ENCODE measurements around the gene MARCHF5.
A peak's percentile ranks its signal among the peaks of the same experiment; 100 is the strongest.

Gene MARCHF5, protein sequence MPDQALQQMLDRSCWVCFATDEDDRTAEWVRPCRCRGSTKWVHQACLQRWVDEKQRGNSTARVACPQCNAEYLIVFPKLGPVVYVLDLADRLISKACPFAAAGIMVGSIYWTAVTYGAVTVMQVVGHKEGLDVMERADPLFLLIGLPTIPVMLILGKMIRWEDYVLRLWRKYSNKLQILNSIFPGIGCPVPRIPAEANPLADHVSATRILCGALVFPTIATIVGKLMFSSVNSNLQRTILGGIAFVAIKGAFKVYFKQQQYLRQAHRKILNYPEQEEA

DNA sequence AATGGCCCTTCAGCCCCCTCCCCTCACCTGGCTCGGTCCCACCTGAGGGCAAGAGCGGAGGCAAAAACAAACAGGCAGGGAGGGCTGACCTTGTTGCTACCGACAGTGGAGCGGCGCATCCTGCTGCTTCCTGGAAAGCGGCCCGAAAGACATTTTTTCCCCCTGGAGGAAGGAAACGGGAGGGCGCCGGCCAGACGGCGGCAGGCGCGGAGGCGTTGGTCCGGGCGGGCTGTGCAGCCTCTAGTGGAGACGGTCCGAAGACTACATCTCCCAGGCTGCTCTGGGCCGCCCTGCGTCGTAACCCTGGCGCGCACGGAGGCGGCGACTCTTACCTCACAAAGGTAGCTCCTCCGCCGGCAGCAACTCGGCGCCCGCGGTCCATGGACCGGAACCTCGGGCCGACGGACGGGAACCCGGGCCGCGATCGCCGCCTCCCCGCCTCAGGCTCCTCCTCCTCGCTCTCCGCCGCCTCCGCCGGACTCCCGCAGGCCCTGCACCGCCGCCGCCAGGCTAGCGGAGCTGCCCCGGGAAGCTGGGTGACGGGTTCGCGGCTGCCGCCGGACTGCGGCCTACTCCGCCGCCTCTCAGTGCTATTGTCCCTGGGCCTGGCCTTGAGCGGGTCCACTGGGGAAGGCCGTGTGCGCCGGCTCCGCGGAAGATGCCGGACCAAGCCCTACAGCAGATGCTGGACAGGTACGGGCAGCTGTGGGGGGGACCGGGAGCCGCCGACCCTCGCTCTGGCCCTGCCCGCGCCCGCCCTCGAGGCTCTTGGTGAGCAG is at the start of gene MARCHF5, which contains the start of gene CPEB3:
MARCHF5 (plus strand) TSS at position 331 of the 779 bp plus-strand sequence; CDS start at position 659, 328 bp downstream.
CPEB3 (minus strand) TSS at position 242 of the 779 bp plus-strand sequence. CDS start 50,728 bp downstream, outside the sequence.
- Mint-ChIP-seq H3K27ac (peak within 1 kb of the TSS; percentile 83), H3K4me3 (peak within 1 kb of the TSS; percentile 89), H3K27me3 (no peaks in the 10 kb centered on the region), H3K4me1 (peaks cover 28% of the 10 kb centered on the region), H3K36me3 (ENCODE audit: low read depth) (peaks cover 8% of the 10 kb centered on the region), H3K9me3 (no peaks in the 10 kb centered on the region)
- ATAC-seq (peak; percentile 100), DNase-seq (peak; percentile 91)

DNA sequence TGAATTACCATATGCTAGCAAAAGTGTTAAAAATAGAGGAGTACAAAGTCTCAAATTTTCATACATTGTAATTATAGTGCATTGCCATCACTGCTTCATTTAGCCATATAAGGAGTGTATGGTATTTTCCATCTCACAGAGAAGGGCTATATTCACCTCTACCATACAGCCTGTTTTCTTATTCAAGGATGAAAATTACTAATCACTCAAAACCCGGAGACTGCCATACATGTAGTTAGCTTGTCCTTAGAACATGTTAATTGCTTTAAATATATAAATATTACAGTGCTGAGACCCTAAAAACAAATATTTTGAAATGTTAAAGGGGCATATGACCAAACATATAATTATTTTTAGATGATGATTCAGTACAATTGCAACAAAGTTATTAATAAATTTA is 49.5 kb upstream of the MARCHF5 start:
- DNase-seq (no peak), ATAC-seq (no peak)
- H3K9me3 Mint-ChIP-seq: no peaks in the 10 kb centered on the region
- no peaks in the 10 kb centered on the region for H3K36me3 Mint-ChIP-seq (ENCODE audit: low read depth)
- H3K27me3 Mint-ChIP-seq: peaks cover 14% of the 10 kb centered on the region
- peak overlapping the region; percentile 89 for H3K4me3 Mint-ChIP-seq
- no peak overlapping the region for H3K27ac Mint-ChIP-seq
- H3K4me1 Mint-ChIP-seq: peaks cover 40% of the 10 kb centered on the region

DNA sequence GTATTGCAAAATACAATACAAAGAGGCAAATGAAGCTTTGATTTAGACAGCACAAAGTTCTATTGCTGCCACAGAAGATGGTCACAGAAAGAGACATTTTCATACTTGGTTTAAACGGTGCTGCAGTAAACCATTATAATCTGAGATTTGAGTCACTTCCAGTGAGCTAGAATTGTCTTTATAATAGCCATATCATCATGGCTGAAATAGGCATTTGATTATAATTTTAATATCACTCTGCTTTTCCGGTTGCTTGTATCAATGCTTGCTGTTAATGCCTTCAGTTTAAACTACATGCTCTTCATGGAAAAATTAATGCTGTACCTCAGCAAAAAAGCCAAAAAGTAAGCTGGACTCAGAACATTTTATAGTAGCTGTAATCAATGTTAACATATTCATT is 48.6 kb upstream of the MARCHF5 start:
- Mint-ChIP-seq H3K4me1 (peaks cover 40% of the 10 kb centered on the region), H3K9me3 (no peaks in the 10 kb centered on the region)

DNA sequence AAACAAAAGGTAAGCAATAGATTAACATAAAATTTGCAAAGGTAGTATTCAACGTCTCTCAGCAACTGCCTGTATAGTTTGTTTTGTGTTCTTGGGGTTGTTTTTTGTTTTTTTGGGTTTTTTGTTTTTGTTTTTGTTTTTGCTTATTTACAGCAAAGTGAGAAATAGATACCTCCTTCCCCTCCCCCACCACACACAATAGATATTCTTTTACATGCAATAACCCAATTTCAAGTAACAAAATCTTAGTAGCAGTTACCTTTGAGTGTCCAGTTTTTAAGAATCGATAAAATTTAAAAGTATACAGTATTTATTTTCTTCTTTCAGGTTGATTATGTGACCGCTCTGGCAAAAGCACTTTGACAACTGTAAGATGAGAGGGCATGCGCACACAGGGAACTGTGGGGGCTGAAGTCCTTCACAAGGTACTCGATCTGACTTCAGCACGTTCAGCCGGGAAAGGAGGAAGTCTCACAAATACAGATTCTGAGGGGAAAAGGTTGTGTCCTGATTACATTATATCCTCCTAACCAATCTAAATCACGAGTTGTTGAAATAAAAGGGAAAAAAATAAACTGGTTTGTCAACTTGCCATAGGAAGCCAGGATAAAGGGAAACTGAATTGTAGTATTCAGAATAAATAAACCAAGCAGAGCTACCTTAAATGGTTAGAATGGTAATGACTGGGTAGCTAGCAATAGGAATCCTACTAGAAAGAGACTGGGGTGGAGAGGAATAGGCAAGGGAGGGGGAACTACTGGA is 47.9 kb upstream of the MARCHF5 start:
- peak; percentile 22 for DNase-seq
- H3K27ac Mint-ChIP-seq: peak overlapping the region; percentile 13

More for the DNA sequence above, 48.6 kb upstream of the MARCHF5 start:
- Mint-ChIP-seq H3K27me3 (peaks cover 14% of the 10 kb centered on the region), H3K27ac (no peak overlapping the region), H3K4me3 (peak overlapping the region; percentile 68), H3K36me3 (ENCODE audit: low read depth) (no peaks in the 10 kb centered on the region)
- DNase-seq (no peak), ATAC-seq (no peak)

DNA sequence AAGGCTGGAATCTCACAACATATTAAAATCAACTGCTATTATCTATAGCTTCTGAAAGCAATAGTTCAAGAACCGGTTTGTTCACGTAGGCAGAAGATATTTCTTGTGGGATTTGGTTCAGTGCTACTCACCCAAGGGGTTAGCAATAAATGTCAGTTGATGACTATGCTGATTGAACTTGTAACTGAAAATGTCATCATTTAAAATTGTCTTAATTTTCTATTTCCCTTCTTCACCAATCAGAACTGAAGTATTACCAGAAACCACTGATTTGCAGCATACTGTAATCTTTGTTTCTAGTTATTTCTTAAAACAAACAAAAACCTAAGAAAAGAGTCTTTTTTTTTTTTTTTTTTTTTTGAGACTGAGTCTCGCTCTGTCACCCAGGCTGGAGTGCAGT is 46.2 kb upstream of the MARCHF5 start:
- H3K27me3 Mint-ChIP-seq: peaks cover 3% of the 10 kb centered on the region
- ATAC-seq: peak; percentile 51
- no peak overlapping the region for H3K27ac Mint-ChIP-seq
- DNase-seq: no peak
- no peaks in the 10 kb centered on the region for H3K9me3 Mint-ChIP-seq
- H3K4me3 Mint-ChIP-seq: no peak overlapping the region
- H3K4me1 Mint-ChIP-seq: peaks cover 27% of the 10 kb centered on the region
- H3K36me3 Mint-ChIP-seq (ENCODE audit: low read depth): no peaks in the 10 kb centered on the region

More for the DNA sequence above, 47.9 kb upstream of the MARCHF5 start:
- Mint-ChIP-seq H3K27me3 (peaks cover 12% of the 10 kb centered on the region), H3K4me3 (peak overlapping the region; percentile 68), H3K36me3 (ENCODE audit: low read depth) (no peaks in the 10 kb centered on the region), H3K9me3 (no peaks in the 10 kb centered on the region), H3K4me1 (peaks cover 39% of the 10 kb centered on the region)
- peak; percentile 63 for ATAC-seq

DNA sequence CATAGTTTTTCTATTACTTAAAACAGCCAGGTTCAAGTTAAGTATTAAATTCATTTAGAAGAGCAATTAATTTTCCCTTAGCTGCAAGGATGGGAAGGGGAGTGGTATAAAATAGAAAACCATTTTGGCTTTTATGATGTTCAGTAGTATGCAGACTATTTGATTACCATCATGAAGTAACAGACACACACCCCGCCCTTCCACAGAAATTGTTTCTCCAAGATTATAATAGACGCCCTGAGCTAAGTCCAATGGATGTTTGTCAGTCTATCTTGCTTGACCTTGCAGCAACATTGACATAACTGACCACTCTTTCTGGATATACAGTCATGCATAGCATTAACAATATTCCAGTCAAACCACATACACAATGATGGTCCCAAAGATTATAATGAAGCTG is 42.4 kb upstream of the MARCHF5 start:
- H3K27me3 Mint-ChIP-seq: no peaks in the 10 kb centered on the region
- H3K4me1 Mint-ChIP-seq: peaks cover 4% of the 10 kb centered on the region
- H3K36me3 Mint-ChIP-seq (ENCODE audit: low read depth): no peaks in the 10 kb centered on the region
- no peak overlapping the region for H3K4me3 Mint-ChIP-seq
- ATAC-seq (no peak), DNase-seq (no peak)
- H3K27ac Mint-ChIP-seq: no peak overlapping the region
- no peaks in the 10 kb centered on the region for H3K9me3 Mint-ChIP-seq

DNA sequence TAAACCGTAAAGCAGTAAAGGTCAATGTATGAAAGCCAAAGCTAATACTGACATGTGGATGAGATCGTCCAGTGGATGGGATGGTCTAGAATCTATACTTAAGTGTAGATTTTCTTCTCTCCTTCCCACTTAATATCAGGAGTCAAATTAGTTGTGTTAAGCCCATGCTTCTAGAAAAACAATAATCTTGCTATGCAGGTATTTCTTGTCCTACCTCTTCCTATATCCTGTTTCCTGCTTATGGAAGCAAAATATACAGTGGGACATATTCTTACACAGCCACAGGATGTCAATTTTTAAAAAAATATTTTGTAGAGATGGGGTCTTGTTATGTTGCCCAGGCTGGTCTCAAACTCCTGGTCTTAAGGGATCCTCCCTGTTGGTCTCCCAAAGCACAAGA is 27.6 kb upstream of the MARCHF5 start:
- Mint-ChIP-seq H3K27ac (no peak overlapping the region), H3K4me1 (peaks cover 9% of the 10 kb centered on the region), H3K4me3 (no peak overlapping the region), H3K36me3 (ENCODE audit: low read depth) (peaks cover 2% of the 10 kb centered on the region), H3K9me3 (no peaks in the 10 kb centered on the region), H3K27me3 (no peaks in the 10 kb centered on the region)
- no peak for ATAC-seq
- no peak for DNase-seq

DNA sequence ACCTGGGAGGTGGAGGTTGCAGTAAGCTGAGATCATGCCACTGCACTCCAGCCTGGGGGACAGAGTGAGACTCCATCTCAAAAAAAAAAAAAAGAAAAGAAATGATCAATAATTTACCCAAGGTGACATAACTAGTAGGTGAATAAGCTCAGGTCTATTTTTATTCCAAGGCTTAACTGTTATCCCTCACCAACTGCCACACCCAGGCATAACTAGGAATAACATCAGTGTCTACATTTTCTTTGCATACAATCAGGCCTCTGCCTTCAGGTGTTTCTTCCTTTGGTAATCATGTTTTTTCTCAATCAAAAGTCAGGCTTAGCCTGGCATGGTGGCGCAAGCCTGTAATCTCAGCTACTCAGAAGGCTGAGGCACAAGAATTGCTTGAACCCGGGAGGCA is 26.7 kb upstream of the MARCHF5 start:
- Mint-ChIP-seq H3K9me3 (no peaks in the 10 kb centered on the region), H3K36me3 (ENCODE audit: low read depth) (peaks cover 2% of the 10 kb centered on the region), H3K4me1 (peaks cover 12% of the 10 kb centered on the region), H3K4me3 (no peak overlapping the region), H3K27ac (no peak overlapping the region), H3K27me3 (no peaks in the 10 kb centered on the region)
- ATAC-seq: no peak
- DNase-seq: no peak

DNA sequence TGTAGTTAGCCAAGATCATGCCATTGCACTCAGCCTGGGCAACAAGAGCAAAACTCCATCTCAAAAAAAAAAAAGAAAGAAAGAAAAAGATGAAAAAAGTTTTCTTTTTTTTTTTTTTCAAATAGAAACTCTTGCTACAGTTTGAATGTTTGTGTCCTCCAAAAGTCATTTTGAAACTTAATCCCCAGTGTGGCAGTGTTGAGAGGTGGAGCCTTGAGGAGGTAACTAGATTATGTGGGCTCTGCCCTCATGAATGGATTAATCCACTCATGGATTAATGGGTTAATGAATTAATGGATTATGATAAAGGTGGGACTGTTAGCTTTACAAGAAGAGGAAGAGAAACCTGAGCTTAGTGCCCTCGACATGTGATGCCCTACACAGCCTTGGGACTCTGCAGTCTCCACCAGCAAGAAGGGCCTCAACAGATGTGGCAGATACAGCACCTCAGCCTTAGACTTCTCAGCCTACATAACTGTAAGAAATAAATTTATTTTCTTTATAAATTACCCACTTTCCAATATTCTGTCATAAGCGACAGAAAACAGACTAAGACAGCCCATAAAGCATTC is 25.2 kb upstream of the MARCHF5 start:
- Mint-ChIP-seq H3K4me1 (peaks cover 12% of the 10 kb centered on the region), H3K27ac (no peak overlapping the region), H3K27me3 (no peaks in the 10 kb centered on the region), H3K9me3 (no peaks in the 10 kb centered on the region), H3K4me3 (no peak overlapping the region), H3K36me3 (ENCODE audit: low read depth) (peaks cover 5% of the 10 kb centered on the region)
- ATAC-seq: no peak
- no peak for DNase-seq

DNA sequence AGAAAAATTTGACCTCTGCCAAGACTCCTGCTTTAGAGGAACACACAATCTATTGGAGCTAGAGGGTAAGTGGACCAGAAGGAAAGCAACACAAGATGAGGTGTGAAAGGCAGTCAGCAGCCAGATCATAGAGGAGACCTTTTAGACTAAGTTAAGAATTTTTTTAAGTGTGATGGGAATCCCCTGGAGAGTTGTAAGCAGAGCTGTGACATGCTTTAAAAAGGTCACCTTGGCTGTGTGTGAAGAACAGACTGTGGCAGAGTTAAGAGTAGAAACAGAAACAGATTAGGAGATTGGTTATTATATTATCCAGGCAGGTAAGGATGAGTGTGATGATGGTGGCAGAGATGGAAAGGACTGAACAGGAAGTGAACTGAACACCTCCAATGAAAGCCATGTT is 23.6 kb upstream of the MARCHF5 start:
- H3K27ac Mint-ChIP-seq: no peak overlapping the region
- H3K27me3 Mint-ChIP-seq: no peaks in the 10 kb centered on the region
- H3K4me3 Mint-ChIP-seq: no peak overlapping the region
- H3K36me3 Mint-ChIP-seq (ENCODE audit: low read depth): peaks cover 5% of the 10 kb centered on the region
- no peak for DNase-seq
- H3K4me1 Mint-ChIP-seq: peaks cover 12% of the 10 kb centered on the region
- peak; percentile 99 for ATAC-seq
- H3K9me3 Mint-ChIP-seq: no peaks in the 10 kb centered on the region

DNA sequence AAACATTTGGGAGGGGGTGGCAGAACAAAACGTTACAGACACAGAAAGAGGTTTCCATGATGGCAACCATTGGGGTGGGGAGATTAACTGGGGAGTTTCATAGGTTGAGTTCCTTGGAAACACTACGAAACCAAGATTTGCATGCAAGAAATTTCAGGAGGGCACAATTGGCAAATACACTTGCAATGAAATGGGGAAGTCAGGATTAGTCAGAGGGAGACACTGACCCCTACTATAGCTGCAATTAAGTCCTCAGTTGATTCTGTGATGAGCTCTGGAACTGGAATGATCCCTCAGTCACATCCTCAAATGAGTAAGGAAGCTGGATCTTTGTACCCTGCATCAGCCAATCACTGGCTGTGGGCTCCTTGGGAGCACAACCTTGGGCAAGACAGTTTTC is 22.2 kb upstream of the MARCHF5 start:
- Mint-ChIP-seq H3K4me3 (no peak overlapping the region), H3K36me3 (ENCODE audit: low read depth) (peaks cover 5% of the 10 kb centered on the region), H3K27ac (no peak overlapping the region), H3K4me1 (peaks cover 12% of the 10 kb centered on the region), H3K27me3 (no peaks in the 10 kb centered on the region), H3K9me3 (no peaks in the 10 kb centered on the region)
- DNase-seq: no peak
- ATAC-seq: no peak

DNA sequence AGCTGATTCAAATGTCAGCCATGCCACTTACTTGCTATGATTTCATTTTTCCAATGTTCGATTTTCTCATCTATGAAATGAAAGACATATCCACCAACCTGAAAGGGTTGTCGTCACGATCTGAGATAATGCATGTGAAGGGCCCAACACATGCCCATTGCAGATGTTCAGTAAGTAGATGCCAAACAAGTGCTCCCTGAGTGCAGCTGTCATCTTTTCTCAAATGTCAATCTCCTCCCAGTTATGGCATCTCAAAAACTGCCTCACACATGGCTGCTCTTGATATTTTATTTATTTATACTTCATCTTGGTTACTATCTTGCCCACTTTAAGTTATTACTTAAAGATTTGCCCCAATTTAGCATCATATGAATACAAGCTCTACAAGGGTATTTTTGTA is 16.9 kb upstream of the MARCHF5 start:
- Mint-ChIP-seq H3K4me3 (no peak overlapping the region), H3K27me3 (no peaks in the 10 kb centered on the region), H3K4me1 (no peaks in the 10 kb centered on the region), H3K27ac (no peak overlapping the region), H3K36me3 (ENCODE audit: low read depth) (peaks cover 3% of the 10 kb centered on the region), H3K9me3 (no peaks in the 10 kb centered on the region)
- DNase-seq (no peak), ATAC-seq (no peak)

DNA sequence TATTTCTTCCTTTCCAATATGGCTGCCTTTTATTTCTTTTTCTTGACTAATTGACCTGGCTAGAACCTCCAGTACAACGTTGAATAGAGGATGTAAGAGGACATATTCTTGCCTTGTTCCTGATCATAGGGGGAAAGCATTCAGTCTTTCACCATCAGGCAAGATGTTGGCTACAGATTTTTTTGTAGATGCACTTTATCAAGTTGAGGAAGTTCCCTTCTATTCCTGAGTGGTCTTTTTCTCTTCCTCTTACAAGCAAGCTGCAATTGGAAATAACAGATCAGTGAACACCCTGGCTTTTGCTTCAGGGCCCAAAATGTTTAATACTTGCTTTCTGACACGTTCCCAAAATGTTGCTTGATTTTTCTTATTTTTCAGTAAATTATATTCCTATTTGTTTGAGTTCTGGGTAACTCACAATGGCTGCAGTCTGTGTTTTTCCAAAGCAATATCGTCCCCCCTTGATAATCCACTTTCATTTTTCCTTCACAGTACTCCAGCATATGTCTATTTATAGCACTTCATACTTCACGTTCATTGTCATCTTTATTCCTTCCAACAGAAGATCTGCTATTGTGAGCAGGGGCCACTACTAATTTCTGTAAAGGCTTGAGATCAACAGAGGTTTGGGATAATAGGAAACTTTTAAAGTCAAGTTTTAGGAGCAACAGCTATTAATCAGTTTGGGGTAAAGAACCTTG is 11.8 kb upstream of the MARCHF5 start:
- H3K4me3 Mint-ChIP-seq: no peak overlapping the region
- no peak for DNase-seq
- no peak for ATAC-seq
- H3K27ac Mint-ChIP-seq: no peak overlapping the region
- no peaks in the 10 kb centered on the region for H3K9me3 Mint-ChIP-seq
- H3K27me3 Mint-ChIP-seq: no peaks in the 10 kb centered on the region
- H3K36me3 Mint-ChIP-seq (ENCODE audit: low read depth): no peaks in the 10 kb centered on the region
- H3K4me1 Mint-ChIP-seq: peaks cover 5% of the 10 kb centered on the region
